ENCODE data around the gene EDC3. TPM values are rescaled to one million over a fixed set of nuclear protein-coding genes. Genes with fewer than 3 reads are reported as not detected.

The EDC3 gene
- total and polyA plus RNA-seq, 9 of the 15 experiments (the other 6 are each of a cell fraction or from before 2014, with no cell fraction given) = 11.7 to 63.9 (median 32.8) TPM

- POLR2A ChIA-PET = interaction anchor here (9.7 kb wide), 1 partner anchor 11 kb away, joined by 111 read pairs; no protein-coding TSS in a partner anchor
- H3K4me1 ChIP-seq (replicated peaks in 1 of 2; ENCODE audit: control insufficient read depth in 2 of 2, insufficient read depth in 2 of 2, low read length in 2 of 2) = peaks cover 20 to 61% of the 10 kb centered on the region in 2 experiments
- H4K20me1 ChIP-seq (replicated peaks; ENCODE audit: control insufficient read depth, insufficient read depth, low read length) = peaks cover 24% of the 10 kb centered on the region
- H3K9me3 ChIP-seq (replicated peaks; ENCODE audit: control insufficient read depth, insufficient read depth, low read depth, low read length) = no peaks in the 10 kb centered on the region
- DNase-seq (ENCODE audit: extremely low read depth in 1 of 4, low spot score in 3 of 4) (no peak), ATAC-seq (no peak), FAIRE-seq (no peak)
- no peak overlapping the region for H3K9ac ChIP-seq (ENCODE audit: insufficient read depth in 1 of 2, low read depth in 2 of 2, low read length in 2 of 2)
- 48% methylated on average over 6 of the region's 6 CpGs for WGBS (ENCODE audit: insufficient coverage, low coverage, missing lambda C conversion rate)
- no peaks in the 10 kb centered on the region for H3K36me3 ChIP-seq (ENCODE audit: control insufficient read depth, insufficient read depth, low read length)
- peaks cover 19% of the 10 kb centered on the region for H3K79me2 ChIP-seq (ENCODE audit: control insufficient read depth, insufficient read depth, low read length)
- no peak overlapping the region for H2AFZ ChIP-seq (ENCODE audit: low read depth, low read length)
- peaks cover 0 to 11% of the 10 kb centered on the region in 2 experiments; a peak in 2 of 5 replicates for H3K27me3 ChIP-seq (ENCODE audit: control insufficient read depth in 2 of 2, insufficient read depth in 2 of 2, low read length in 2 of 2)
- CTCF ChIA-PET (ENCODE audit: low intra/inter-chr PET ratio) = no interaction called here
- H3K27ac ChIP-seq (ENCODE audit: extremely low read depth, low read depth, low read length) = no peak overlapping the region
- BruUV-seq (replicated peaks) = no TSS peak
- H3K9me1 ChIP-seq (ENCODE audit: control insufficient read depth, insufficient read depth, low read length) = no peaks in the 10 kb centered on the region
- intact Hi-C loops (cut with micrococcal nuclease) (loop anchor here (5.0 to 10.0 kb wide), 2 partner anchors 150 to 617 kb away; partner anchors contain the start of genes PML, STOML1 and UBL7), in situ Hi-C loops (cut with MboI) (loop anchor here (5.0 kb wide), 1 partner anchor 65 kb away; no protein-coding TSS in a partner anchor)
- H3K4me3 ChIP-seq = no peak overlapping the region
- no peak overlapping the region for H3K4me2 ChIP-seq (ENCODE audit: insufficient read depth, low read length)
- no peak for TF ChIP-seq ATF2 (CRISPR knock-in tag; IDR thresholded peaks at IDR 0.05)
- no peak for TF ChIP-seq KDM1A (IDR thresholded peaks at IDR 0.05)
- TF ChIP-seq SLC30A9 (CRISPR knock-in tag; IDR thresholded peaks at IDR 0.05) = no peak
- no peak for TF ChIP-seq SREBF1 (IDR thresholded peaks at IDR 0.05; ENCODE audit: borderline replicate concordance, low read depth, low read length)
- TF ChIP-seq MBD2 (IDR thresholded peaks at IDR 0.05; ENCODE audit: borderline replicate concordance, low read depth) = no peak
- no peak for TF ChIP-seq PML (IDR thresholded peaks at IDR 0.05; ENCODE audit: low read length)
- no peak for TF ChIP-seq MED1 (CRISPR knock-in tag; IDR thresholded peaks at IDR 0.05; ENCODE audit: borderline replicate concordance)
- TF ChIP-seq ZNF232 (CRISPR knock-in tag; IDR thresholded peaks at IDR 0.05) = no peak
- TF ChIP-seq EP400 (IDR thresholded peaks at IDR 0.05) = no peak
- TF ChIP-seq ZNF277 (CRISPR knock-in tag; IDR thresholded peaks at IDR 0.05; ENCODE audit: borderline replicate concordance) = no peak
- TF ChIP-seq PHF21A (IDR thresholded peaks at IDR 0.05; ENCODE audit: borderline replicate concordance, low read depth) = no peak
- no peak for TF ChIP-seq CTCF (IDR thresholded peaks at IDR 0.05 in 2 of 3, conservative IDR thresholded peaks at IDR 0.05 in 1 of 3; ENCODE audit: insufficient read depth in 2 of 3, low read depth in 1 of 3, low read length in 3 of 3)
- TF ChIP-seq UBTF (IDR thresholded peaks at IDR 0.05; ENCODE audit: borderline replicate concordance in 1 of 2, low read depth in 2 of 2, low read length in 2 of 2) = no peak
- no peak for TF ChIP-seq E2F1 (CRISPR knock-in tag; IDR thresholded peaks at IDR 0.05)
- no peak for TF ChIP-seq STAG1 (CRISPR knock-in tag; IDR thresholded peaks at IDR 0.05; ENCODE audit: borderline replicate concordance)
Observed at GRCh38 chr15:74611834-74612233, 84.0 kb downstream of the EDC3 start.

Measured in K562 (cell line).